Measurements from ENCODE around the gene GFY.

Gene GFY

GRCh38 chr19:49441960-49442350 is 16.8 kb downstream of the GFY start:
- Histone ChIP-seq H2AFZ (ENCODE audit: low read depth, low read length, severe bottlenecking) (no peak overlapping the region), H3K79me2 (ENCODE audit: insufficient read depth, low read length) (no peaks in the 10 kb centered on the region), H3K36me3 (ENCODE audit: low read length) (no peaks in the 10 kb centered on the region), H3F3A (ENCODE audit: insufficient read depth) (0 out of 2 replicates have a peak, but pooled peaks cover 5% of the 10 kb centered on the region), H3K27me3 (ENCODE audit: low read length) (no peaks in the 10 kb centered on the region), H3K4me3 (ENCODE audit: insufficient read depth, low read length, poor library complexity, severe bottlenecking) (no peak overlapping the region), H3K27ac (ENCODE audit: low read depth, low read length) (no peak overlapping the region), H3K9me2 (replicated peaks; ENCODE audit: insufficient read depth, low read length) (no peaks in the 10 kb centered on the region), H3K9me3 (ENCODE audit: insufficient read depth, low read length) (no peaks in the 10 kb centered on the region), H3K9ac (ENCODE audit: low read length) (no peak overlapping the region), H3K4me2 (ENCODE audit: low read depth, low read length, poor library complexity, severe bottlenecking) (no peak overlapping the region), H4K20me1 (ENCODE audit: low read depth, low read length) (no peaks in the 10 kb centered on the region)
- no peak for TF ChIP-seq CTCF (IDR thresholded peaks at IDR 0.05; ENCODE audit: insufficient read depth, low read length, poor library complexity, severe bottlenecking)
- no peak for TF ChIP-seq EZH2phosphoT487 (conservative IDR thresholded peaks at IDR 0.05; ENCODE audit: low read length)

GRCh38 chr19:49442354-49442753 is 17.2 kb downstream of the GFY start:
- H3K79me2 ChIP-seq (ENCODE audit: insufficient read depth, low read length): no peaks in the 10 kb centered on the region
- H3F3A ChIP-seq (ENCODE audit: insufficient read depth): 0 out of 2 replicates have a peak, but pooled peaks cover 5% of the 10 kb centered on the region
- no peak overlapping the region for H3K4me3 ChIP-seq (ENCODE audit: insufficient read depth, low read length, poor library complexity, severe bottlenecking)
- H3K9me3 ChIP-seq (ENCODE audit: insufficient read depth, low read length): no peaks in the 10 kb centered on the region
- H3K27me3 ChIP-seq (ENCODE audit: low read length): no peaks in the 10 kb centered on the region
- H3K27ac ChIP-seq (ENCODE audit: low read depth, low read length): no peak overlapping the region
- no peak overlapping the region for H3K9ac ChIP-seq (ENCODE audit: low read length)
- no peaks in the 10 kb centered on the region for H3K36me3 ChIP-seq (ENCODE audit: low read length)
- no peaks in the 10 kb centered on the region for H3K9me2 ChIP-seq (replicated peaks; ENCODE audit: insufficient read depth, low read length)
- H3K4me2 ChIP-seq (ENCODE audit: low read depth, low read length, poor library complexity, severe bottlenecking): peak overlapping the region; percentile 81
- H4K20me1 ChIP-seq (ENCODE audit: low read depth, low read length): no peaks in the 10 kb centered on the region
- H2AFZ ChIP-seq (ENCODE audit: low read depth, low read length, severe bottlenecking): no peak overlapping the region
- TF ChIP-seq CTCF (IDR thresholded peaks at IDR 0.05; ENCODE audit: insufficient read depth, low read length, poor library complexity, severe bottlenecking) (no peak), EZH2phosphoT487 (conservative IDR thresholded peaks at IDR 0.05; ENCODE audit: low read length) (no peak)

DNA sequence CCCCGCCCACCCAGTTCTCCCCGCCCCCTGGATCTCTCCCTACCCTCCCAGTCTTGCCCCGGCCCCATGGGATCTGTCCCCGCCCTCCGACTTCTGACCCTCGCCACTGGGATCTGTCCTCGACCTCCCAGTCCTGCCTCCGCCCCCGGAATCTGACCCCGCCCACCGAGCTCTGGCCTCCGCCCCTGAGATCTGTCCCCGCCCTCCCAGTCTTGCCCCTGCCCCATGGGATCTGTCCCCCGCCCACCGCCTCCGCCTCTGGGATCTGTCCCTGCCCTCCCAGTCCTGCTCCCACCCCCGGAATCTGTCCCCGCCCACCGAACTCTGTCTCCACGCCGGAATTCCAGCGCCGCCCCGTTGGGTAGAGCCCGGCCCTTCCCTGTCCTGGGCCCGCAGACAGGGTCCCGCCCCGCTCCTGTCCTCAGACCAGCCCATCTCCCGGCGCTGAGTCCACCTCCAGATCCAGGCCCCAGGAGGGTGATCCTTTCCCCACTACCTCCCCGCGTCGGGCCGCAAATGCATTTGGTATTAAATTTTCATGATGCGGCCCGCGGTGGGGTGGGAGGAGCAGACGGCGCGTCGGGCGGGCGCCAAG is 17.7 kb downstream of the GFY start:
- no peaks in the 10 kb centered on the region for H3K27me3 ChIP-seq (ENCODE audit: low read length)
- no peaks in the 10 kb centered on the region for H3K9me2 ChIP-seq (replicated peaks; ENCODE audit: insufficient read depth, low read length)
- no peaks in the 10 kb centered on the region for H3K79me2 ChIP-seq (ENCODE audit: insufficient read depth, low read length)
- H3F3A ChIP-seq (ENCODE audit: insufficient read depth): 0 out of 2 replicates have a peak, but pooled peaks cover 5% of the 10 kb centered on the region
- peak overlapping the region; percentile 74 for H3K4me3 ChIP-seq (ENCODE audit: insufficient read depth, low read length, poor library complexity, severe bottlenecking)
- H3K9ac ChIP-seq (ENCODE audit: low read length): peak overlapping the region; percentile 77
- peak overlapping the region; percentile 99 for H2AFZ ChIP-seq (ENCODE audit: low read depth, low read length, severe bottlenecking)
- TF ChIP-seq CTCF (IDR thresholded peaks at IDR 0.05; ENCODE audit: insufficient read depth, low read length, poor library complexity, severe bottlenecking) (no peak), EZH2phosphoT487 (conservative IDR thresholded peaks at IDR 0.05; ENCODE audit: low read length) (no peak)
- H3K9me3 ChIP-seq (ENCODE audit: insufficient read depth, low read length): no peaks in the 10 kb centered on the region
- peak overlapping the region; percentile 81 for H3K4me2 ChIP-seq (ENCODE audit: low read depth, low read length, poor library complexity, severe bottlenecking)
- H4K20me1 ChIP-seq (ENCODE audit: low read depth, low read length): no peaks in the 10 kb centered on the region
- peak overlapping the region; percentile 52 for H3K27ac ChIP-seq (ENCODE audit: low read depth, low read length)
- no peaks in the 10 kb centered on the region for H3K36me3 ChIP-seq (ENCODE audit: low read length)

Data from SU-DHL-6 (cell line).